ENCODE data around the gene LALBA. TPM values are rescaled to one million over a fixed set of nuclear protein-coding genes. Genes with fewer than 3 reads are reported as not detected.
"Not testable (repeated sequence)": the region's sequence is repeated elsewhere in the genome, so short reads cannot be mapped to it uniquely, and the experiment has no call there.

Gene LALBA
- total and polyA plus RNA-seq, 11 donors: not detected

DNA sequence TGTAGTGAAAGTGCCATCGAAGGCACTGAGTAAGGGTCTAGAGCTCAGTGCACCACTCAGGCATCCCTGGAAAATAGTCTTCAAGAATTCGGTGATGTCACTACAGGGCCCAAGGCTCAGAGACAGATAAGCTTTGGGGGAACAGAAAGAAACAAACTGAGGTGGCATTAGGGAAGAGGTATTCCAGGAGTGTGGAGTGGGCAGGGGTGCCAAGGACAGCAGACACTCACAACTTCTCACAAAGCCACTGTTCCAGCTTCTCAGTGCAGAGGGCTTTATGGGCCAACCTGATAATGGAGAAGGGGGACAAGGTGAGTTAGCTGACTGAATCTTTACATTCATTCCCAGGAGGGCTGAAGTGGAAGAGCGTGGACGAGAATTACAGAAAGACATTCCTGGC, 2.1 kb downstream of the LALBA start:
- 81 to 89% (median 83%) methylated on average over 4 of the region's 4 CpGs for WGBS, 4 donors
- Histone ChIP-seq H3K27me3 (peaks cover 0 to 26% (median 0%) of the 10 kb centered on the region in 9 donors), H3K27ac (no peak overlapping the region), H3K9me3 (no peaks in the 10 kb centered on the region), H3K36me3 (no peaks in the 10 kb centered on the region), H3K4me3 (no peak overlapping the region), H3K4me1 (no peaks in the 10 kb centered on the region)
- no peak for ATAC-seq
- no peak for TF ChIP-seq POLR2A (IDR thresholded peaks at IDR 0.05)
- TF ChIP-seq, protein P1, sequence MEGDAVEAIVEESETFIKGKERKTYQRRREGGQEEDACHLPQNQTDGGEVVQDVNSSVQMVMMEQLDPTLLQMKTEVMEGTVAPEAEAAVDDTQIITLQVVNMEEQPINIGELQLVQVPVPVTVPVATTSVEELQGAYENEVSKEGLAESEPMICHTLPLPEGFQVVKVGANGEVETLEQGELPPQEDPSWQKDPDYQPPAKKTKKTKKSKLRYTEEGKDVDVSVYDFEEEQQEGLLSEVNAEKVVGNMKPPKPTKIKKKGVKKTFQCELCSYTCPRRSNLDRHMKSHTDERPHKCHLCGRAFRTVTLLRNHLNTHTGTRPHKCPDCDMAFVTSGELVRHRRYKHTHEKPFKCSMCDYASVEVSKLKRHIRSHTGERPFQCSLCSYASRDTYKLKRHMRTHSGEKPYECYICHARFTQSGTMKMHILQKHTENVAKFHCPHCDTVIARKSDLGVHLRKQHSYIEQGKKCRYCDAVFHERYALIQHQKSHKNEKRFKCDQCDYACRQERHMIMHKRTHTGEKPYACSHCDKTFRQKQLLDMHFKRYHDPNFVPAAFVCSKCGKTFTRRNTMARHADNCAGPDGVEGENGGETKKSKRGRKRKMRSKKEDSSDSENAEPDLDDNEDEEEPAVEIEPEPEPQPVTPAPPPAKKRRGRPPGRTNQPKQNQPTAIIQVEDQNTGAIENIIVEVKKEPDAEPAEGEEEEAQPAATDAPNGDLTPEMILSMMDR (IDR thresholded peaks at IDR 0.05): no peak
- intact Hi-C loops (cut with DNase I): no loop called here
- no peak for DNase-seq

DNA sequence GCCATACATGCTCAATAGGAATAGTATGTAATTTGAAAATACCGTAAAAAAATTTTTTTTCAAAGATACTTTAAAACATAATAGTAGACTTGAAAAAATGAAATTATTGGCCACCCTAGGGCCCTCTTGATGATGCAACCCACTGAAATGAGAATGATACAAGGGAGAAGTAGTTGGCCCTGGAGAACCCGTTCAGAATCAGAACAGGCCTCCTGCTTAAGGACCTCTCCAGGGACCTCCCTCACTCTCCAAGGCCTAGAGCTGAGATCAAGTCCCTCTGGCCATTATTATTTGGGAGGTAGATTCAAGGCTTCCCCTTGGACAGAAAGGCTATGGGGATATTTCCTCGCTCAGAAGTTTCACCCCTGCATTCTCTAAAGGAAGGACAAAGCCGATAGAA, 11.9 kb downstream of the LALBA start:
- 80 to 92% (median 86%) methylated on average over 4 of the region's 4 CpGs for WGBS, 4 donors
- no peak overlapping the region for H3K4me3 ChIP-seq
- DNase-seq: no peak
- no peaks in the 10 kb centered on the region for H3K4me1 ChIP-seq
- H3K27me3 ChIP-seq: peaks cover 0 to 16% (median 3%) of the 10 kb centered on the region in 9 donors
- no peaks in the 10 kb centered on the region for H3K9me3 ChIP-seq
- no peak for TF ChIP-seq POLR2A (IDR thresholded peaks at IDR 0.05)
- TF ChIP-seq, protein P1 (IDR thresholded peaks at IDR 0.05): no peak
- H3K27ac ChIP-seq: no peak overlapping the region
- no peaks in the 10 kb centered on the region for H3K36me3 ChIP-seq
- no peak for ATAC-seq
- intact Hi-C loops (cut with DNase I): no loop called here

DNA sequence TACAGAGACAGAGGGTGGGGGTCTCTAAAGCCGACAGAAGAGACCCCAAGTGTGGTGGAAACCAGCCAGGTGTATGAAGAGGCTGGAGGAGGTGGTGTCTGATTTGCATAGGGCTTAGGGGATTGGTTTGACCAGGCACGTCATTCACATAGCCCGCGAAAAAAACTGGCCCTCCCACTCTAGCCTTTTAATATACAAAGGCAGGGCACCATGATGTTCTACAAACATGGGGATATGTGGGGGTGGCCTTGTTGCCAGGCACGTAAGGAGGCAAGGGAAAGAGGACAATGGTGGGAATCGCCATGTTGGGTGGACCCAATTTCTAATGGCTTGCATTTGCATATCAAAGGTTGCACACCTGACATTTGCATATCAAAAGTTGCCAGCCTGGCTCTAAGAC, 13.2 kb downstream of the LALBA start:
- WGBS, 4 donors: 64 to 68% (median 66%) methylated on average over 6 of the region's 6 CpGs
- peaks cover 0 to 13% (median 3%) of the 10 kb centered on the region in 9 donors for H3K27me3 ChIP-seq
- no peak overlapping the region for H3K27ac ChIP-seq
- ATAC-seq: no peak
- no peaks in the 10 kb centered on the region for H3K9me3 ChIP-seq
- DNase-seq: no peak
- no peak overlapping the region for H3K4me3 ChIP-seq
- no peaks in the 10 kb centered on the region for H3K36me3 ChIP-seq
- no peaks in the 10 kb centered on the region for H3K4me1 ChIP-seq
- TF ChIP-seq POLR2A (IDR thresholded peaks at IDR 0.05): no peak
- TF ChIP-seq, protein P1 (IDR thresholded peaks at IDR 0.05): no peak
- intact Hi-C loops (cut with DNase I): no loop called here

DNA sequence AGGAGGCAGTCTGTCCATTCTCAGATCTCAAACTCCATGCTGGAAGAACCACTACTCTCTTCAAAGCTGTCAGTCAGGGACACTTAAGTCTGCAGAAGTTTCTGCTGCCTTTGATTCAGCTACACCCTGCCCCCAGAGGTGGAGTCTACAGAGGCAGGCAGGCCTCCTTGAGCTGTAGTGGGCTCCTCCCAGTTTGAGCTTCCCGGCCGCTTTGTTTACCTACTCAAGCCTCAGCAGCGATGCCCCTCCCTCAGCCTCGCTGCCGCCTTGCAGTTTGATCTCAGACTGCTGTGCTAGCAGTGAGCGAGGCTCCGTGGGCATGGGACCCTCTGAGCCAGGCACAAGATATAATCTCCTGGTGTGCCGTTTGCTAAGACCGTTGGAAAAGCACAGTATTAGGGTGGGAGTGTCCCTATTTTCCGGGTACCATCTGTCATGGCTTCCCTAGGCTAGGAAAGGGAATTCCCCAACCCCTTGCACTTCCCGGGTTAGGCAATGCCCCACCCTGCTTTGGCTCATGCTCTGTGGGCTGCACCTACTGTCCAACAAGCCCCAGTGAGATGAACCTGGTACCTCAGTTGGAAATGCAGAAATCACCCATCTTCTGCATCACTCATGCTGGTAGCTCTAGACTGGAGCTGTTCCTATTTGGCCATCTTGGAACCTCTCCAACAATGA, 16.0 kb downstream of the LALBA start:
- WGBS, 4 donors: 75 to 80% (median 78%) methylated on average over 11 of the region's 11 CpGs
- H3K4me1 ChIP-seq; intact Hi-C loops (cut with DNase I); H3K27ac ChIP-seq; ATAC-seq; H3K36me3 ChIP-seq; H3K27me3 ChIP-seq; DNase-seq; H3K4me3 ChIP-seq; H3K9me3 ChIP-seq: not testable (repeated sequence)

DNA sequence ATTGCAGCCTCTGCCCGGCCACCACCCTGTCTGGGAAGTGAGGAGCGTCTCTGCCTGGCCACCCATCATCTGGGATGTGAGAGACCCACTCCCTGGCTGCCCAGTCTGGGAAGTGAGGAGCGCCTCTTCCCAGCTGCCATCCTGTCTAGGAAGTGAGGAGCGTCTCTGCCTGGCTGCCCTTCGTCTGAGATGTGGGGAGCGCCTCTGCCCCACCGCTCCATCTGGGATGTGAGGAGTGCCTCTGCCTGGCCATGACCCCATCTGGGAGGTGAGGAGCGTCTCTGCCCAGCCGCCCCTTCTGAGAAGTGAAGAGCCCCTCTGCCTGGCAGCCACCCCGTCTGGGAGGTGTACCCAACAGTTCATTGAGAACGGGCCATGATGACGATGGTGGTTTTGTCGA, 18.2 kb downstream of the LALBA start:
- H3K4me1 ChIP-seq; H3K36me3 ChIP-seq; intact Hi-C loops (cut with DNase I); H3K9me3 ChIP-seq; ATAC-seq; DNase-seq; H3K27me3 ChIP-seq; H3K4me3 ChIP-seq; H3K27ac ChIP-seq: not testable (repeated sequence)
- WGBS, 4 donors: 90 to 94% (median 93%) methylated on average over 11 to 13 of the region's 13 CpGs

DNA sequence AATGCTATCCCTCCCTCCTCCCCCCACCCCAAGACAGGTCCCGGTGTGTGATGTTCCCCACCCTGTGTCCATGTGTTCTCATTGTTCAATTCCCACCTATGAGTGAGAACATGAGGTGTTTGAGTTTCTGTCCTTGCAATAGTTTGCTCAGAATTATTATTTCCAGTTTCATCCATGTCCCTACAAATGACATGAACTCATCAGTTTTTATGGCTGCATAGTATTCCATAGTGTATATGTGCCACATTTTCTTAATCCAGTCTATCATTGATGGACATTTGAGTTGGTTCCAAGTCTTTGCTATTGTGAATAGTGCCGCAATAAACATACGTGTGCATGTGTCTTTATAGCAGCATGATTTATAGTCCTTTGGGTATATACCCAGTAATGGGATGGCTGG, 22.8 kb downstream of the LALBA start:
- H3K36me3 ChIP-seq; H3K9me3 ChIP-seq; DNase-seq; H3K27me3 ChIP-seq; H3K4me1 ChIP-seq; H3K27ac ChIP-seq; ATAC-seq; intact Hi-C loops (cut with DNase I); H3K4me3 ChIP-seq: not testable (repeated sequence)
- WGBS, 4 donors: 67 to 96% (median 87%) methylated on average over 2 to 3 of the region's 3 CpGs

All from heart left ventricle (tissue), 16 donors.